DOHH2 (cell line): ENCODE measurements around the gene ELOVL6.

ENCODE experiments used
- H3F3A ChIP-seq: fragments of 200-600 bp; sonication (generic), shearing (Covaris generic); 2 replicates; pipeline ENCODE4 v1.6.0; 2016; ENCODE audit warnings: antibody characterized with exemption, mild to moderate bottlenecking; ENCODE audit not compliant: control insufficient read depth, insufficient read depth
- H3K27ac ChIP-seq: fragments of 200-600 bp; sonication (generic); 2 replicates; pipeline ENCODE4 v1.5.1; 2014; ENCODE audit warnings: low read depth, mild to moderate bottlenecking, low read length, moderate library complexity
- H3K27me3 ChIP-seq: fragments of 200-600 bp; sonication (generic); 2 replicates; pipeline ENCODE4 v1.6.1; 2014; ENCODE audit warnings: mild to moderate bottlenecking, low read length, mixed read lengths; ENCODE audit not compliant: control insufficient read depth
- H3K36me3 ChIP-seq: fragments of 200-600 bp; sonication (generic); 2 replicates; pipeline ENCODE4 v1.6.1; 2014; ENCODE audit warnings: mild to moderate bottlenecking, low read length, moderate library complexity, mixed read lengths; ENCODE audit not compliant: control insufficient read depth
- H3K4me1 ChIP-seq: fragments of 200-600 bp; sonication (generic); 2 replicates; pipeline ENCODE4 v1.6.1; 2014; ENCODE audit warnings: mild to moderate bottlenecking, low read length, mixed read lengths; ENCODE audit not compliant: control insufficient read depth
- H3K4me2 ChIP-seq: fragments of 200-600 bp; sonication (generic); 2 replicates; pipeline ENCODE4 v1.6.0; 2014; ENCODE audit warnings: mild to moderate bottlenecking, low read length, moderate library complexity
- H3K4me3 ChIP-seq: fragments of 200-600 bp; sonication (generic); 2 replicates; pipeline ENCODE4 v1.5.1; 2014; ENCODE audit warnings: mild to moderate bottlenecking, low read length, mixed read lengths
- H3K79me2 ChIP-seq: fragments of 200-600 bp; sonication (generic); 2 replicates; pipeline ENCODE4 v1.6.1; 2014; ENCODE audit warnings: mild to moderate bottlenecking, low read length, mixed read lengths; ENCODE audit not compliant: control insufficient read depth
- H3K9me2 ChIP-seq: fragments of 200-600 bp; sonication (generic); replicated peaks from 2 replicates; pipeline ENCODE4 v1.6.1; 2014; ENCODE audit warnings: mild to moderate bottlenecking, low read length, mixed read lengths; ENCODE audit not compliant: control insufficient read depth
- H3K9me3 ChIP-seq: fragments of 200-600 bp; sonication (generic); 2 replicates; pipeline ENCODE4 v1.6.1; 2014; ENCODE audit warnings: antibody characterized with exemption, low read length, mixed read lengths; ENCODE audit not compliant: control insufficient read depth, insufficient read depth
- H4K20me1 ChIP-seq: fragments of 200-600 bp; sonication (generic); 2 replicates; pipeline ENCODE4 v1.6.0; 2014; ENCODE audit warnings: low read depth, mild to moderate bottlenecking, antibody characterized with exemption, low read length, moderate library complexity; ENCODE audit not compliant: control insufficient read depth, insufficient read depth
- EZH2phosphoT487 ChIP-seq: fragments of 200-600 bp; sonication (generic); IDR thresholded peaks from 2 replicates; pipeline ENCODE4 v1.6.1; 2017; ENCODE audit warnings: borderline replicate concordance, mild to moderate bottlenecking, antibody characterized with exemption, low read length, moderate library complexity, mixed read lengths
- TF ChIP-seq, protein P1 (sequence below): fragments of 200-600 bp; sonication (generic); IDR thresholded peaks from one replicate; pipeline ENCODE4 v1.5.1; 2014; ENCODE audit warnings: antibody characterized with exemption, mild to moderate bottlenecking, low read depth, low read length; ENCODE audit not compliant: poor library complexity, severe bottlenecking

Gene ELOVL6

DNA sequence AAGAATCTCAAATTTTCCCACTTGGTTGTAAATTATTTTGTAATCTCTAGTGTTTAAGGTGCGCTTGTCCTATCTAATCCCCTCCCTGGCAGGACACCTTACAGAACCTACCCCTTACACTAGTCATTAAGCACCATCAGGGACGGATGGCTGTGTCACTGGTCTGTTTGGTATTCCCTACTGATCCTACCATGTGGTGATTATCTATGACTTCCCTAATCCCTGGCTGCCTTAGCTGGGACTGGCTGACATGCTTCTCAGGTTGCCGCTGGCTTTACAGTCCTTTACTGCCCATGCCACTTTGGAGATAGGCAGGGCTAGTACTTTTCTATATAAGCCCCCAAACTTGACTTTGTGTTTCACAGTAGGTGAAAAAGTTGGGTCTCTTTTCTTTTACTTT lies 58.6 kb downstream of the ELOVL6 start:
- no peaks in the 10 kb centered on the region for H3K4me1 ChIP-seq
- no peaks in the 10 kb centered on the region for H3K9me3 ChIP-seq
- TF ChIP-seq, protein P1, sequence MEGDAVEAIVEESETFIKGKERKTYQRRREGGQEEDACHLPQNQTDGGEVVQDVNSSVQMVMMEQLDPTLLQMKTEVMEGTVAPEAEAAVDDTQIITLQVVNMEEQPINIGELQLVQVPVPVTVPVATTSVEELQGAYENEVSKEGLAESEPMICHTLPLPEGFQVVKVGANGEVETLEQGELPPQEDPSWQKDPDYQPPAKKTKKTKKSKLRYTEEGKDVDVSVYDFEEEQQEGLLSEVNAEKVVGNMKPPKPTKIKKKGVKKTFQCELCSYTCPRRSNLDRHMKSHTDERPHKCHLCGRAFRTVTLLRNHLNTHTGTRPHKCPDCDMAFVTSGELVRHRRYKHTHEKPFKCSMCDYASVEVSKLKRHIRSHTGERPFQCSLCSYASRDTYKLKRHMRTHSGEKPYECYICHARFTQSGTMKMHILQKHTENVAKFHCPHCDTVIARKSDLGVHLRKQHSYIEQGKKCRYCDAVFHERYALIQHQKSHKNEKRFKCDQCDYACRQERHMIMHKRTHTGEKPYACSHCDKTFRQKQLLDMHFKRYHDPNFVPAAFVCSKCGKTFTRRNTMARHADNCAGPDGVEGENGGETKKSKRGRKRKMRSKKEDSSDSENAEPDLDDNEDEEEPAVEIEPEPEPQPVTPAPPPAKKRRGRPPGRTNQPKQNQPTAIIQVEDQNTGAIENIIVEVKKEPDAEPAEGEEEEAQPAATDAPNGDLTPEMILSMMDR: no peak
- TF ChIP-seq EZH2phosphoT487: no peak
- H3K27ac ChIP-seq: no peak overlapping the region
- no peak overlapping the region for H3K4me2 ChIP-seq
- peaks cover 2% of the 10 kb centered on the region; the same call in 1 of the 2 replicates for H4K20me1 ChIP-seq
- H3K36me3 ChIP-seq: peaks cover 4% of the 10 kb centered on the region; the same call in 1 of the 2 replicates
- no peaks in the 10 kb centered on the region for H3F3A ChIP-seq
- no peaks in the 10 kb centered on the region for H3K27me3 ChIP-seq
- no peaks in the 10 kb centered on the region for H3K79me2 ChIP-seq
- H3K4me3 ChIP-seq: no peak overlapping the region
- no peaks in the 10 kb centered on the region for H3K9me2 ChIP-seq

DNA sequence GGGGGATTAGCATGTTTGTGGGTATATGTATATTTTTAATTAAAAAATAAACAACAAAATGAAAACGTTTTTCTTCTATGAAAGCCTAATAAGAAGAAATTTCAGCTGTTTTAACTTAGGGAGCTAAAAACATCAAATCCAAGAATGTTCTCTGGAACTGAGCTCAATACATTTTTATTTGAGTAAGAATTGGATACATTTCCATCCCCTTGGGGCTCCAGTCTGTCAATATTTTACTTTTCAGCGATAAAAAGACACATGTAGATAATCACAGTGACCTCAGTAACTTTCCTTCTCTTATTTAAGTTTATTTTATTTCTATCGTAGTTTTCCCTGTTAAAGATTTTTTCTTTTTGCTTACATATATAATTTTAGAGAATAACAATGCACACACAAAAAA lies 59.3 kb downstream of the ELOVL6 start:
- H3K36me3 ChIP-seq: peaks cover 5% of the 10 kb centered on the region
- H3K4me1 ChIP-seq: no peaks in the 10 kb centered on the region
- H3K79me2 ChIP-seq: no peaks in the 10 kb centered on the region
- H3K9me2 ChIP-seq: no peaks in the 10 kb centered on the region
- H3F3A ChIP-seq: no peaks in the 10 kb centered on the region
- no peaks in the 10 kb centered on the region for H3K27me3 ChIP-seq
- no peak overlapping the region for H3K27ac ChIP-seq
- no peak overlapping the region for H3K4me2 ChIP-seq
- TF ChIP-seq, protein P1: no peak
- no peak for TF ChIP-seq EZH2phosphoT487
- peaks cover 2% of the 10 kb centered on the region; the same call in 1 of the 2 replicates for H4K20me1 ChIP-seq
- no peak overlapping the region for H3K4me3 ChIP-seq
- no peaks in the 10 kb centered on the region for H3K9me3 ChIP-seq

DNA sequence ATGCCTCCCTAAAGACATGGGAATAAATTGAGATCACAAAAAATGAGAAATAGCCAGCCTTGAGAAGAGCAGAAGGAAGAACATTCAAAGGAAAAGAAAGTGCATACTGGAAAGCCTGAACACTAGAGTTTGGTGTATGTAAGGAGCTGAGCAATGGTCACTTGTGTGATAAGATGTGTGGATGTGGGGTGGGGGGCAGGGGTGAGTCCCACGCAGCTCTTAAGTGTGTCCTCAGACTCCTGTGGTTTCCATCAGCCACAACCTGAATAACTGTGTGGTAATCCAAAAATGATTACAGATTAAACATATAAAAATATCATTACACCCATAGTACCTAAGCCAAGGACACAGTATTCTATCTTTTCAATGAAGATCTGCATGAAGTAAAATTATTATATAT lies 59.9 kb downstream of the ELOVL6 start:
- Histone ChIP-seq H3K4me2 (no peak overlapping the region), H3K27me3 (no peaks in the 10 kb centered on the region), H4K20me1 (peaks cover 2% of the 10 kb centered on the region; the same call in 1 of the 2 replicates), H3K4me3 (no peak overlapping the region), H3K36me3 (peaks cover 9% of the 10 kb centered on the region), H3K9me3 (no peaks in the 10 kb centered on the region), H3K4me1 (no peaks in the 10 kb centered on the region), H3F3A (no peaks in the 10 kb centered on the region), H3K79me2 (no peaks in the 10 kb centered on the region), H3K9me2 (no peaks in the 10 kb centered on the region), H3K27ac (no peak overlapping the region)
- TF ChIP-seq, protein P1: no peak
- no peak for TF ChIP-seq EZH2phosphoT487
